MM.1S (cell line): Measurements from ENCODE around the gene SLC4A3.

ENCODE experiments used
- DNase-seq: peaks from one replicate; pipeline ENCODE4 v3.0.0-alpha.2; 2015
- H2AFZ ChIP-seq: fragments of 300-600 bp; sonication (generic); 2 replicates; pipeline ENCODE4 v1.6.0; 2016; ENCODE audit warnings: antibody characterized with exemption, low read length
- H3F3A ChIP-seq: fragments of 300-600 bp; sonication (generic); 2 replicates; pipeline ENCODE4 v1.6.1; 2016; ENCODE audit warnings: mild to moderate bottlenecking, antibody characterized with exemption, low read length, moderate library complexity, mixed read lengths; ENCODE audit not compliant: insufficient read depth
- H3K27ac ChIP-seq: fragments of 300-600 bp; sonication (generic); 2 replicates; pipeline ENCODE4 v1.5.1; 2016; ENCODE audit warnings: mild to moderate bottlenecking, low read length
- H3K27me3 ChIP-seq: fragments of 300-600 bp; sonication (generic); replicated peaks from 2 replicates; pipeline ENCODE4 v1.6.0; 2016; ENCODE audit warnings: low read length; ENCODE audit not compliant: insufficient read depth
- H3K36me3 ChIP-seq: fragments of 300-600 bp; sonication (generic); replicated peaks from 2 replicates; pipeline ENCODE4 v1.6.1; 2016; ENCODE audit warnings: mild to moderate bottlenecking, low read length, mixed read lengths; ENCODE audit not compliant: insufficient read depth
- H3K4me1 ChIP-seq: fragments of 300-600 bp; sonication (generic); 2 replicates; pipeline ENCODE4 v1.6.1; 2016; ENCODE audit warnings: low read length, mixed read lengths
- H3K4me2 ChIP-seq: fragments of 300-600 bp; sonication (generic); 2 replicates; pipeline ENCODE4 v1.6.0; 2016; ENCODE audit warnings: low read depth, low read length
- H3K4me3 ChIP-seq: fragments of 300-600 bp; sonication (generic); 2 replicates; pipeline ENCODE4 v1.5.1; 2016; ENCODE audit warnings: low read length, mixed read lengths
- H3K79me2 ChIP-seq: fragments of 300-600 bp; sonication (generic); 2 replicates; pipeline ENCODE4 v1.6.1; 2016; ENCODE audit warnings: mixed run types, low read length, mixed read lengths
- H3K9ac ChIP-seq: fragments of 300-600 bp; sonication (generic); 2 replicates; pipeline ENCODE4 v1.6.1; 2016; ENCODE audit warnings: low read length, mixed read lengths
- H3K9me2 ChIP-seq: fragments of 300-600 bp; sonication (generic); replicated peaks from 2 replicates; pipeline ENCODE4 v1.6.1; 2016; ENCODE audit warnings: mild to moderate bottlenecking, low read length, mixed read lengths; ENCODE audit not compliant: insufficient read depth
- H3K9me3 ChIP-seq: fragments of 300-600 bp; sonication (generic); replicated peaks from 2 replicates; pipeline ENCODE4 v1.6.1; 2016; ENCODE audit warnings: mild to moderate bottlenecking, low read length, mixed read lengths; ENCODE audit not compliant: insufficient read depth
- H4K20me1 ChIP-seq: fragments of 300-600 bp; sonication (generic); 2 replicates; pipeline ENCODE4 v1.6.1; 2016; ENCODE audit warnings: mild to moderate bottlenecking, low read length, moderate library complexity, mixed read lengths; ENCODE audit not compliant: insufficient read depth
- CTCF ChIP-seq: fragments of 300-600 bp; sonication (generic); IDR thresholded peaks from 2 replicates; pipeline ENCODE4 v1.5.1; 2016; ENCODE audit warnings: antibody characterized with exemption, low read length, mixed read lengths
- EZH2 ChIP-seq: fragments of 300-600 bp; sonication (generic); optimal IDR thresholded peaks from 2 replicates; pipeline ENCODE3; 2017; ENCODE audit warnings: low read depth, mild to moderate bottlenecking, antibody characterized with exemption, low read length, mixed read lengths
- EZH2phosphoT487 ChIP-seq: fragments of 300-600 bp; sonication (generic); IDR thresholded peaks from 2 replicates; pipeline ENCODE4 v1.6.1; 2018; ENCODE audit warnings: antibody characterized with exemption, low read length

Gene SLC4A3

GRCh38 chr2:219609149-219609750 lies 18.2 kb upstream of the SLC4A3 start:
- H3K79me2 ChIP-seq = no peaks in the 10 kb centered on the region
- H2AFZ ChIP-seq = no peak overlapping the region
- H3K36me3 ChIP-seq = no peaks in the 10 kb centered on the region
- H3K9me2 ChIP-seq = no peaks in the 10 kb centered on the region
- no peaks in the 10 kb centered on the region for H4K20me1 ChIP-seq
- H3K4me3 ChIP-seq = no peak overlapping the region
- TF ChIP-seq EZH2phosphoT487 (no peak), EZH2 (no peak), CTCF (no peak)
- H3K27ac ChIP-seq = no peak overlapping the region
- DNase-seq = no peak
- H3K9me3 ChIP-seq = no peaks in the 10 kb centered on the region
- H3K9ac ChIP-seq = no peak overlapping the region
- H3F3A ChIP-seq = no peaks in the 10 kb centered on the region
- H3K4me1 ChIP-seq = peaks cover 5% of the 10 kb centered on the region
- no peak overlapping the region for H3K4me2 ChIP-seq
- no peaks in the 10 kb centered on the region for H3K27me3 ChIP-seq

GRCh38 chr2:219611306-219611705 lies 16.1 kb upstream of the SLC4A3 start:
- Histone ChIP-seq H3K9me3 (no peaks in the 10 kb centered on the region), H3K27ac (no peak overlapping the region), H3K79me2 (no peaks in the 10 kb centered on the region), H3K9me2 (no peaks in the 10 kb centered on the region), H3F3A (no peaks in the 10 kb centered on the region), H3K4me3 (no peak overlapping the region), H4K20me1 (no peaks in the 10 kb centered on the region), H3K27me3 (no peaks in the 10 kb centered on the region), H3K4me1 (peaks cover 5% of the 10 kb centered on the region), H3K36me3 (no peaks in the 10 kb centered on the region), H2AFZ (no peak overlapping the region), H3K9ac (no peak overlapping the region), H3K4me2 (no peak overlapping the region)
- no peak for TF ChIP-seq EZH2
- DNase-seq = no peak

- H3K4me1 ChIP-seq = peaks cover 5% of the 10 kb centered on the region
- no peak overlapping the region for H3K27ac ChIP-seq
- no peak for TF ChIP-seq EZH2
- no peak for TF ChIP-seq EZH2phosphoT487
- TF ChIP-seq CTCF = no peak
- H3K9ac ChIP-seq = no peak overlapping the region
- no peak overlapping the region for H2AFZ ChIP-seq
- DNase-seq = no peak
- H3K4me2 ChIP-seq = no peak overlapping the region
- H3K9me2 ChIP-seq = no peaks in the 10 kb centered on the region
- H3F3A ChIP-seq = no peaks in the 10 kb centered on the region
- H3K36me3 ChIP-seq = no peaks in the 10 kb centered on the region
- no peak overlapping the region for H3K4me3 ChIP-seq
- no peaks in the 10 kb centered on the region for H3K79me2 ChIP-seq
- H4K20me1 ChIP-seq = no peaks in the 10 kb centered on the region
- H3K27me3 ChIP-seq = no peaks in the 10 kb centered on the region
- no peaks in the 10 kb centered on the region for H3K9me3 ChIP-seq
Observed at GRCh38 chr2:219611866-219612576, 15.4 kb upstream of the SLC4A3 start.
